GM12891 (cell line): ENCODE measurements around the gene CIRBP.
"Not testable (repeated sequence)": the region's sequence is repeated elsewhere in the genome, so short reads cannot be mapped to it uniquely, and the experiment has no call there.

Source experiments
- DNase-seq: peaks from one replicate; pipeline ENCODE4 v3.0.0; 2011; ENCODE audit warnings: low spot score; ENCODE audit not compliant: insufficient read length
- FAIRE-seq: peaks from 2 replicates; lab custom pipeline; 2011; peaks lifted over from hg19 to GRCh38; lab: Jason Lieb, UNC
- PAX5 ChIP-seq: IDR thresholded peaks from 2 replicates; pipeline ENCODE4 v1.6.1; 2011; ENCODE audit warnings: low read length, moderate library complexity, mild to moderate bottlenecking; ENCODE audit not compliant: insufficient read depth, severe bottlenecking
- POLR2A ChIP-seq: IDR thresholded peaks from 2 replicates; pipeline ENCODE4 v1.6.1; 2011; ENCODE audit warnings: low read depth, low read length, control low read depth
- POLR2AphosphoS5 ChIP-seq: IDR thresholded peaks from 2 replicates; pipeline ENCODE4 v1.6.1; 2011; ENCODE audit warnings: low read depth, low read length, control low read depth
- POU2F2 ChIP-seq: IDR thresholded peaks from 2 replicates; pipeline ENCODE4 v1.6.1; 2011; ENCODE audit warnings: low read depth, mild to moderate bottlenecking, control low read depth, low read length, moderate library complexity
- SPI1 ChIP-seq: IDR thresholded peaks from 2 replicates; pipeline ENCODE4 v1.6.1; 2011; ENCODE audit warnings: low read depth, low read length, control low read depth
- TAF1 ChIP-seq: IDR thresholded peaks from 2 replicates; pipeline ENCODE4 v1.6.1; 2011; ENCODE audit warnings: low read depth, low read length, control low read depth

Gene CIRBP

GRCh38 chr19:1310853-1311180 is 41.7 kb downstream of the CIRBP start:
- FAIRE-seq (no peak), DNase-seq (no peak)
- TF ChIP-seq POLR2A, result no peak
- TF ChIP-seq TAF1, result no peak
- TF ChIP-seq POU2F2, result no peak
- no peak for TF ChIP-seq PAX5
- TF ChIP-seq POLR2AphosphoS5, result no peak
- no peak for TF ChIP-seq SPI1

GRCh38 chr19:1311543-1312091 is 42.5 kb downstream of the CIRBP start:
- TF ChIP-seq POU2F2 (no peak), PAX5 (no peak), POLR2A (no peak), TAF1 (no peak), SPI1 (no peak), POLR2AphosphoS5 (no peak)
- no peak for FAIRE-seq
- DNase-seq, result no peak

GRCh38 chr19:1312767-1313694 is 43.9 kb downstream of the CIRBP start:
- DNase-seq (no peak), FAIRE-seq (no peak)
- TF ChIP-seq POU2F2 (no peak), SPI1 (no peak), POLR2AphosphoS5 (no peak), PAX5 (no peak), POLR2A (no peak), TAF1 (no peak)

GRCh38 chr19:1313695-1314613 is 44.8 kb downstream of the CIRBP start:
- TF ChIP-seq POLR2A (no peak), POLR2AphosphoS5 (no peak), TAF1 (no peak), POU2F2 (no peak), PAX5 (no peak), SPI1 (no peak)
- FAIRE-seq, result no peak
- DNase-seq, result no peak

GRCh38 chr19:1315470-1316166 is 46.5 kb downstream of the CIRBP start:
- TF ChIP-seq POLR2AphosphoS5 (no peak), POU2F2 (no peak), TAF1 (no peak), PAX5 (no peak), POLR2A (no peak), SPI1 (no peak)
- DNase-seq (peak; percentile 83), FAIRE-seq (peak; percentile 16)

- TF ChIP-seq POLR2A, result no peak
- TF ChIP-seq TAF1, result no peak
- no peak for TF ChIP-seq SPI1
- TF ChIP-seq POLR2AphosphoS5, result no peak
These were observed 47.3 kb downstream of the CIRBP start for GRCh38 chr19:1316466-1316865.

GRCh38 chr19:1317274-1318003 is 48.3 kb downstream of the CIRBP start:
- FAIRE-seq, result peak; percentile 16
- TF ChIP-seq TAF1 (no peak), POLR2A (no peak), POU2F2 (no peak), SPI1 (no peak), PAX5 (no peak), POLR2AphosphoS5 (no peak)
- no peak for DNase-seq

More at GRCh38 chr19:1316466-1316865, 47.3 kb downstream of the CIRBP start:
- FAIRE-seq (no peak), DNase-seq (no peak)

- DNase-seq (no peak), FAIRE-seq (no peak)
- TF ChIP-seq SPI1 (no peak), POLR2A (no peak), PAX5 (no peak), POLR2AphosphoS5 (no peak), TAF1 (no peak), POU2F2 (no peak)
These were observed 49.7 kb downstream of the CIRBP start for GRCh38 chr19:1318678-1319471.

- FAIRE-seq, DNase-seq: not testable (repeated sequence)
These were observed 51.1 kb downstream of the CIRBP start for GRCh38 chr19:1320282-1320650.
